GM06990 (cell line): Measurements from ENCODE around the gene ATG101.

Source experiments
- DNase-seq: peaks from one replicate; pipeline ENCODE4 v3.0.0-alpha.2; 2011; ENCODE audit not compliant: insufficient read length; ENCODE audit errors: extremely low read depth
- H3K27me3 ChIP-seq: replicated peaks from 2 replicates; pipeline ENCODE4 v1.6.0; 2011; ENCODE audit warnings: low read length; ENCODE audit not compliant: control insufficient read depth, insufficient read depth
- H3K36me3 ChIP-seq: 2 replicates; pipeline ENCODE4 v1.5.1; 2011; ENCODE audit warnings: low read length; ENCODE audit not compliant: control insufficient read depth, insufficient read depth
- H3K4me3 ChIP-seq: replicated peaks from 2 replicates; pipeline ENCODE4 v1.5.1; 2011; ENCODE audit warnings: low read depth, mild to moderate bottlenecking, control low read depth, low read length
- TF ChIP-seq, protein P1 (sequence below): IDR thresholded peaks from 2 replicates; pipeline ENCODE4 v1.5.1; 2011; ENCODE audit warnings: low read length, control low read depth, mild to moderate bottlenecking, inconsistent platforms; ENCODE audit not compliant: insufficient read depth, poor library complexity, severe bottlenecking

ATG101 gene

GRCh38 chr12:52122540-52122871 lies 52.7 kb downstream of the ATG101 start:
- H3K4me3 ChIP-seq = no peak overlapping the region
- TF ChIP-seq, protein P1, sequence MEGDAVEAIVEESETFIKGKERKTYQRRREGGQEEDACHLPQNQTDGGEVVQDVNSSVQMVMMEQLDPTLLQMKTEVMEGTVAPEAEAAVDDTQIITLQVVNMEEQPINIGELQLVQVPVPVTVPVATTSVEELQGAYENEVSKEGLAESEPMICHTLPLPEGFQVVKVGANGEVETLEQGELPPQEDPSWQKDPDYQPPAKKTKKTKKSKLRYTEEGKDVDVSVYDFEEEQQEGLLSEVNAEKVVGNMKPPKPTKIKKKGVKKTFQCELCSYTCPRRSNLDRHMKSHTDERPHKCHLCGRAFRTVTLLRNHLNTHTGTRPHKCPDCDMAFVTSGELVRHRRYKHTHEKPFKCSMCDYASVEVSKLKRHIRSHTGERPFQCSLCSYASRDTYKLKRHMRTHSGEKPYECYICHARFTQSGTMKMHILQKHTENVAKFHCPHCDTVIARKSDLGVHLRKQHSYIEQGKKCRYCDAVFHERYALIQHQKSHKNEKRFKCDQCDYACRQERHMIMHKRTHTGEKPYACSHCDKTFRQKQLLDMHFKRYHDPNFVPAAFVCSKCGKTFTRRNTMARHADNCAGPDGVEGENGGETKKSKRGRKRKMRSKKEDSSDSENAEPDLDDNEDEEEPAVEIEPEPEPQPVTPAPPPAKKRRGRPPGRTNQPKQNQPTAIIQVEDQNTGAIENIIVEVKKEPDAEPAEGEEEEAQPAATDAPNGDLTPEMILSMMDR = no peak
- no peak for DNase-seq

DNA sequence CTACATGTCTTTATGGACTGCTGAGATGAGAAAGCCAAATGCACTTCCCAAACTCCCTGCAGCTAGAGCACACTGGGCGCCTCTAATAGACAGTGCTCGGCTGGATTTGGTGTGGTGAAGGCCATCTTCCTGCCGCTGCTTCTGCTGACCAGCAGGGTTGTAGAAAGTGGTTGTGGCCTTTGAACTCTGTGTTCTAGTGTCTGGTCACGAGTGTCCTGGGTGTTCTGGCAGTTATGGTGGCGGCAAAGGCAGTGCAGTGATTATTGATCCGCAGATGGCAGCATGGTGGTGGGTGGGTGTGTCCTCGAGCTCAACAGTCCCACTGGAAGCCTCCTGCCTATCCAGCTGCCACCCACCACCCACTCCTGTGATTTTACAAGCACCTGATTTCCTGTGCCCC lies 53.1 kb downstream of the ATG101 start:
- no peak for DNase-seq
- H3K36me3 ChIP-seq = no peaks in the 10 kb centered on the region

More at GRCh38 chr12:52122540-52122871, 52.7 kb downstream of the ATG101 start:
- no peaks in the 10 kb centered on the region for H3K36me3 ChIP-seq
- no peaks in the 10 kb centered on the region; the same call in 1 of the 2 replicates for H3K27me3 ChIP-seq

DNA sequence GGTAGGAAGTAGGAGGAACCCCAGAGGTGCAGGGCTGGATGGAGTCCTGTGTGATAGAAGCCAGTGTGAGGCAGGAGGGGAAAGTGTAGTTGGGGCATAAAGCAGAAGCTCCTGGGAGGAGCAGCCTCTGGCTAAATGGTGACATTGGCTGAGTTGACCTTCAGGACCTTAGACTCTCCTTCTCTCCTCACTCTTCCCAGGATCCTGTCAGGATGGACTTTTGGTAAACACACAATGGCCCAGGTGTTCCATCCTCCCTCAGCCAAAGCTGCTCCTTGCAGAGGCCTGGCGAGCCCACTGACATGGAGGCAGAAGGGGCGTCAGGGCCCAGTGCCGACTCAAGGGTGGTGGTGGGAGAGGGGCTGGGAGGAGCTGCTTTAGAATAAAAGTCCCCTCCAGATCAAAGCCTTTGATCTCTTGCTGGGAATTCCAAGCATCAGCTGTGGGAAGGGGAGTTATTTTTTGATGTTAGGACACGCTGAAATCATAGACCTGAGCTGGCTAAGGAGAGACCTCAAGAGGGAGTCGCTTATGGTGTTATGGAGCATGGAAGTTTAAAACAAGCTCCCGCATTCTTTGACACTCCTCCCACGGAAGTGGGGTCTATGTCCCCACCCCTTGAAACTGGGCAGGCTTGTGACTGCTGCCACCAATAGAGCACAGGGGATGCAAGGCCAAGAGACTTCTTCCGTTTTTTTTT lies 53.9 kb downstream of the ATG101 start:
- DNase-seq = no peak
- Histone ChIP-seq H3K27me3 (no peaks in the 10 kb centered on the region; the same call in 1 of the 2 replicates), H3K36me3 (no peaks in the 10 kb centered on the region), H3K4me3 (no peak overlapping the region)
- TF ChIP-seq, protein P1 = no peak

More for the DNA sequence above, 53.1 kb downstream of the ATG101 start:
- TF ChIP-seq, protein P1 = no peak
- no peak overlapping the region for H3K4me3 ChIP-seq
- H3K27me3 ChIP-seq = no peaks in the 10 kb centered on the region; the same call in 1 of the 2 replicates

- no peak for DNase-seq
Observed at GRCh38 chr12:52125476-52125900, 55.7 kb downstream of the ATG101 start.

GRCh38 chr12:52126050-52126604 lies 56.3 kb downstream of the ATG101 start:
- TF ChIP-seq, protein P1 = no peak
- H3K27me3 ChIP-seq = no peaks in the 10 kb centered on the region; the same call in 1 of the 2 replicates
- no peaks in the 10 kb centered on the region for H3K36me3 ChIP-seq
- H3K4me3 ChIP-seq = no peak overlapping the region
- no peak for DNase-seq

More at GRCh38 chr12:52125476-52125900, 55.7 kb downstream of the ATG101 start:
- Histone ChIP-seq H3K27me3 (no peaks in the 10 kb centered on the region; the same call in 1 of the 2 replicates), H3K36me3 (no peaks in the 10 kb centered on the region), H3K4me3 (no peak overlapping the region)
- TF ChIP-seq, protein P1 = no peak
